H1 (cell line): ENCODE results near the gene PFDN4. TPM values are rescaled to one million over a fixed set of nuclear protein-coding genes. Genes with fewer than 3 reads are reported as not detected.

Experiments used
- HDAC6 ChIP-seq: IDR thresholded peaks from one replicate; pipeline ENCODE4 v1.7.1; 2012; ENCODE audit warnings: low read depth, mild to moderate bottlenecking, inconsistent platforms, low read length, moderate library complexity
- POU5F1 ChIP-seq: IDR thresholded peaks from 2 replicates; pipeline ENCODE4 v1.6.1; 2011; ENCODE audit warnings: low read depth, mild to moderate bottlenecking, low read length, moderate library complexity
- SIX5 ChIP-seq: IDR thresholded peaks from 2 replicates; pipeline ENCODE4 v1.6.1; 2011; ENCODE audit warnings: mild to moderate bottlenecking, low read depth, low read length
- polyA plus RNA-seq, 7 experiments: library from polyadenylated mRNA; depleted of rRNA in 3 of 7; stranded (reverse) in 5 of 7; unstranded in 2 of 7; fragments of >200 nt in 5 of 7; fragments of 200-250 nt in 2 of 7; gene quantifications; 1 replicate in 5 of 7; 2 replicates in 1 of 7; 4 replicates in 1 of 7; pipeline versions ENCODE4 v1.2.1 to v1.2.3, GENCODE V29; 2011 to 2013; ENCODE audit warnings: missing spikeins in 2 of 7, mixed read lengths in 2 of 7
- total RNA-seq: library from RNA; stranded (reverse); fragmentation: NEBNext Ultra II Directional; extraction: Animal tissue kit (Norgen Biotek cat#: 25700); gene quantifications from 2 replicates; pipeline ENCODE4 v1.2.1, GENCODE V29; 2021

Gene PFDN4
- total and polyA plus RNA-seq, 2 of the 8 experiments (the other 6 are each of a cell fraction or from before 2014, with no cell fraction given) = 41.9 to 96.8 TPM

- TF ChIP-seq HDAC6 = no peak
- no peak for TF ChIP-seq POU5F1
- no peak for TF ChIP-seq SIX5
Observed at GRCh38 chr20:54176610-54177009, 31.3 kb upstream of the PFDN4 start (continued).
